Fibroblast of skin of left quadriceps (primary cell): ENCODE data around the gene HCK.

ENCODE experiments used
- DNase-seq, 2 experiments: peaks; one replicate each; pipeline ENCODE4 v3.0.0-alpha.2; 2013; ENCODE audit warnings: low read depth in 2 of 2

HCK gene

GRCh38 chr20:32127347-32127746, 75.3 kb downstream of the HCK start:
- DNase-seq: no peak

GRCh38 chr20:32128167-32128566, 76.1 kb downstream of the HCK start:
- no peak for DNase-seq

GRCh38 chr20:32129863-32130262, 77.8 kb downstream of the HCK start:
- DNase-seq: no peak

- no peak for DNase-seq
Observed at GRCh38 chr20:32130352-32130751, 78.3 kb downstream of the HCK start.

GRCh38 chr20:32130965-32131364, 78.9 kb downstream of the HCK start:
- DNase-seq: no peak

- no peak for DNase-seq
Observed at GRCh38 chr20:32132911-32133549, 81.0 kb downstream of the HCK start.

DNA sequence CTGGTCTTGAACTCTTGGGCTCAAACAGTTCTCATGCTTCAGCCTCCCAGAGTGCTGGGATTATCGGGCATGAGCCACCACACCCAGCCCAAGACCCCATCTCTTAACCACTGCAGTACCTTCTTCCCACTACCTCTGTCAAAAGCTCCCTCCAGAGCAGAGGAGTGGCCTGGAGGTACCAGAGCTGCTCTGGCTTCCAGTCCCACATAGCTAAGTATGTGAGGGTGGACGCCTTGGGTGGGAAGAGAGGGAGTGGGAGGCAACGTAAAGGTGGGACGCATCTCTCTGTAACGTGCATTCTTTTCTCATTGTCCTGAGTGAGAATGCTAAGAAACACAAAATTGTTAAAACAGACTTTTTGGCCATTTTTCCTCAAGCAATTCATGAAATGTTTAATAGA, 82.0 kb downstream of the HCK start:
- DNase-seq: no peak

DNA sequence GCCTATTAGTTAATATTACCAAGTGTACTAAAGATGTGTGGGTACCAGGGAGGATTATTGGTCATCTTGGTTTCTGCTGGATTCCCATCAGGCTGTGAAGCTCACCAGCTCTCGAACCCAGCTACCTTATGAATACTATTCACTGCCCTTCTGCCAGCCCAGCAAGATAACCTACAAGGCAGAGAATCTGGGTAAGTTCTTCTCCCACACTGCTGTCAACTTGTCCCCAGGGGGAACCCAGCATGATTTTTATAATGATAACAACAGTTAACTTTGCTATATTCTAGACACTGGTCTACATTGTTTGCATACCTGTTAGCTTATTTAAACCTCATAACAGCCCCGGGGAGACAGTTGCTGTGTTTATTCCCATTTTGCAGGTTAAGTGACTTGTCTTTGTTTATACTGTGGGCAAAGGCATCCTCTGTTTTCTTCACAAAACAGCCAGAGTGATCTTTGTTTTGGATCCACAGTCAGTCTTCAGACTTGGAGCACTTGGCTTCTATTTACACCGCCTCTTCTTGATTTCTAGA, 84.0 kb downstream of the HCK start:
- DNase-seq: no peak

GRCh38 chr20:32138921-32139320, 86.9 kb downstream of the HCK start:
- no peak for DNase-seq

DNA sequence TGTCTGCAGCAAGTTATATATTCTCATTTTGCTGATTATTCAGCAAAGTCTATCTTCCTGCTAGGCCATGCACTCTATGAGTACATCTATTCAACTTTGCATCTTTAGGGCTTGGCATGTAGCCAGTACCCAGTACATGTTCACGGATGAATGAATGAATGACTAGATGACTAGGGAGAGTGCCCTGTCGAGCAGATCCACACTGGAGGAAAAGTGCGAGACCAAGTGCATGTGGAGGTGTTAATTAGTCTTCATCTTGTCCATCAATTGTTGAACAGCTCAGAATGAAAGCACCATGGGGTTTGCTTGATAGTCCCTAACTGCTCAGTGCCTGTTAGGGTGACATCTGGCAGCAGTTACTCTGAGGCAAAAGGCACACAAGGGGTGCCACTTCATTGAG, 87.9 kb downstream of the HCK start:
- DNase-seq: no peak

DNA sequence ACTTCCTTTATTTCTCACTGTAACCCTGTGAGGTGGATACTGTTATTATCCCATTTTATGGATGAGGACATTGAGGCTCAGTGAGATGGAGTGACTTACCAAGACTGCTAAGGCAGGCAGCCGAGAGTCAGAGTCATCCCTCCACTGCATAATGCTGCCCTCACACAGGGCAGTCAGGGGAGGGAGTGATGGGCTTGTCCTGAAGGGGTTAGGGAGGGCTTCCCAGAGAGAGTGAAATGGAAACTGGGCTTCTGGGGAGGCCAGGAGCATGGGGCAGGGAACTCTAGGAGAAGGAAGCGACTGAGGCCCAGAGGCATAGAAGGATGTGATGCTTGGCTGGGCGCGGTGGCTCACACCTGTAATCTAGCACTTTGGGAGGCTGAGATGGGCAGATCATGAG, 88.6 kb downstream of the HCK start:
- no peak for DNase-seq

DNA sequence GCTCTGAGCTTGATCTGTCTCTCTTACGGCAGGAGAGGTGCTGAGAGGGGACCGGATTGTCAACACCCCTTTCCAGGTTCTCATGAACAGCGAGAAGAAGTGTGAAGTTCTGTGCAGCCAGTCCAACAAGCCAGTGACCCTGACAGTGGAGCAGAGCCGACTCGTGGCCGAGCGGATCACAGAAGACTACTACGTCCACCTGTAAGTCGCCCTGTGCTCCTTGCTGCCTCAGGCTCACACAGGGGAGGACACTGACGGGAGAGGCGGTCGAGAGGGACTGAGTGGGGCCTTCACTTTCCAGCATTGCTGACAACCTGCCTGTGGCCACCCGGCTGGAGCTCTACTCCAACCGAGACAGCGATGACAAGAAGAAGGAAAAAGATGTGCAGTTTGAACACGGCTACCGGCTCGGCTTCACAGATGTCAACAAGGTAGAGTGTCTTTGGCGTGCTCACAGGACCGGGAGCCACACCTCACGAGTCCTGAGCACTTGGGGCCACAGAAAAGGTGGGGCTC, 89.5 kb downstream of the HCK start:
- no peak for DNase-seq

DNA sequence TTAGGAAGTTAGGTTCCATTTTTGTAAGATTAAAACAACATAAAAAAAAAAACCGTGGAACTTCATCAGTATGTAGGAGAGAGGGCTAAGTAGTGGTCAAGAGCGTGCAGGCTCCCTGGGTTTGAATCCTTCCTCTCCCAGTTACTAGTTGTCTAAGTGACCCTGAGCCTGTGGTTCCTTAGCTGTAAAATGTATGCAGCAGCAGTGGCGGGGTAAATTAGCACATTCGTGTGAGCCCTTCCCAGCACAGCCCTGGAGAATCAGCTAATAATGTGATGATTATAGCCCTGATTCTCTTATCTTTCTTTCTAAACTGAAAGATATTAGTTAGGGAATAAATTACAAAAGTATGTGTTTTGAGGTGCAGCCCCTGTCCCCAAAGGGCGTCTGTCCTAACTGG, 90.0 kb downstream of the HCK start:
- no peak for DNase-seq

DNA sequence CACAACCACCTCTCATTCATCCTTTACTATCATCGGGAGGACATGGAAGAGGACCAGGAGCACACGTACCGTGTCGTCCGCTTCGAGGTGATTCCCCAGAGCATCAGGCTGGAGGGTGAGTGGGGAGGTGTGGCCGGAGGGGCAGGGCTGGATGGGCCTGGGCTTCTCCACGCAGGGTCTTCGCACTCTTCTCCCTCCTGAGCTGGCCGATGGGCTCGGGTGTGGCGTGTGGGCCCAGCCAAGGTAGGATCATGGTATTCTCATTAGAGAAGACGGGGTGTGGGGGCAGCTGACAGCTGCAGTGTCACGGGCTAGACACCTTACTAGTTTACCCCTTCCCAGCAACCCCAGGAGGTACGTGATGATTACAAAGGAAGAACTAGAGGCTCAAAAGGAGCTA, 90.9 kb downstream of the HCK start:
- no peak for DNase-seq

DNA sequence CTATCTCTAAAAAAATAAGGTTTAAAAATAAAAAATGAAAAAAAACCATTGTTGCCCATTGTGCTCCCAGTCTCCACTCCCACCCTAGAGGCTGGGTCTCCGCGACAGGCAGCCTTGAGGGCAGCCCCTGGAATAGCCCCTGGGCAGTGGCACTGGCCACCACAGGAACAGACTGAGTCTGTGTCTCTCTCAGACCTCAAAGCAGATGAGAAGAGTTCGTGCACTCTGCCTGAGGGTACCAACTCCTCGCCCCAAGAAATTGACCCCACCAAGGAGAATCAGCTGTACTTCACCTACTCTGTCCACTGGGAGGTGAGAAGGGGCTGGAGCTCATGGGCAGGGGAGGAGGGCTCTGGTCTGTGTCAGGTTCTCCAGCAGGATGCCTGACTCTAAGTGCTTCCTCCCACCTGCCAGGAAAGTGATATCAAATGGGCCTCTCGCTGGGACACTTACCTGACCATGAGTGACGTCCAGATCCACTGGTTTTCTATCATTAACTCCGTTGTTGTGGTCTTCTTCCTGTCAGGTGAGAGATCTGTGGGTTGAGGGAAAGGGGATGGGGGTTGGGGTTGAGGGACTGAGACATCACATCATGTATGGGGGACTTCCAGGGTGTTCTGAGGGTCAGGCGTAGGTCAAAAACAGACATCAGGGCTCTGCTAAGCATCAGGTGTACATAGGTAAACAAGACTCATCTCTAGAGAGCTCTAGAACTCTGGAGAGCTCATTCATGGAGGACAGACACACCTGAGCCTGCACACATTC, 93.0 kb downstream of the HCK start:
- no peak for DNase-seq

DNA sequence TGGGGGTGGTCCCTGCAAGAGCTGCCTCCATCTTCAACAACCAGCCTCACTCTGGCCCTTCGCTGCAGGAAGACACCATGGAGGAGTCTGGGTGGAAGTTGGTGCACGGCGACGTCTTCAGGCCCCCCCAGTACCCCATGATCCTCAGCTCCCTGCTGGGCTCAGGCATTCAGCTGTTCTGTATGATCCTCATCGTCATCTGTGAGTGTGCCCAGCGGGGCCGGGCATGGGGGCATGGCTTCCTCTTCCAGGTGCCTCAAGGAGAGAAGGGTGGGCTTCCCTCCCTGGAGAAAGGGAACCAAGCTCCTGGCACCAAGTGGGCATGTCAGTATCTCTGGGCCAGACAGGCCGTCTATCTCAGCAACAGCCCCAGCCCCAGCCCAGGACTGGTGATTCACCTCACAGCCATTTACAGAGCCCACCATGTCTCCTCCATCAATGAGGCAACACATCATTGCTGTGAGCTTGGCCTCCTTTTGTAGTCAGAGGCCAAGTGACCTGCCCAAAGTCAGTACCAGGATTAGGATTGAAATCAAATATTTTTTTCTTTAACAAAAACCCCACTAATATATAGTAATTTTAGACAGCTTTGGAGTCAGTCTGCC, 97.6 kb downstream of the HCK start:
- DNase-seq: no peak

GRCh38 chr20:32150291-32150848, 98.3 kb downstream of the HCK start:
- DNase-seq: no peak
